HepG2 (cell line): Measurements from ENCODE around the gene NEK11. TPM values are rescaled to one million over a fixed set of nuclear protein-coding genes. Genes with fewer than 3 reads are reported as not detected.
"Not testable (repeated sequence)": the region's sequence is repeated elsewhere in the genome, so short reads cannot be mapped to it uniquely, and the experiment has no call there.

Source experiments
- ATAC-seq: fragments of 200-7000 bp; cut with Tn5 transposase; 3 replicates; pipeline ENCODE4 v1.9.1; 2020; ENCODE audit warnings: mild to moderate bottlenecking, moderate library complexity
- BruUV-seq: library from RNA; stranded (reverse); fragments of 400-500 nt; replicated peaks from 2 replicates; lab custom pipeline; 2021; lab: Mats Ljungman, UMichigan
- CTCF ChIA-PET: fragments of 300-600 bp; formaldehyde crosslinking; extraction: SDS; loops from one replicate; lab custom pipeline; 2021; ENCODE audit warnings: low total read pairs, inconsistent platforms, low intra/inter-chr PET ratio; lab: Yijun Ruan, JAX
- POLR2A ChIA-PET: fragments of 350-600 bp; sonication (Branson Sonifier 250); formaldehyde crosslinking; loops from one replicate; lab custom pipeline; 2020; ENCODE audit warnings: antibody characterized with exemption, inconsistent platforms; lab: Yijun Ruan, JAX
- DNase-seq: peaks from one replicate; pipeline ENCODE4 v3.0.0-alpha.2; 2015; ENCODE audit warnings: low spot score
- FAIRE-seq: peaks from 3 replicates; lab custom pipeline; 2011; peaks lifted over from hg19 to GRCh38; lab: Jason Lieb, UNC
- H2AFZ ChIP-seq: one replicate; pipeline ENCODE4 v1.6.1; 2011; ENCODE audit warnings: low read length, inconsistent platforms
- H3K27ac ChIP-seq: fragments of 300-600 bp; 3 replicates; pipeline ENCODE4 v1.8.0; 2011; ENCODE audit warnings: mixed run types, mild to moderate bottlenecking, mixed read lengths, low read length, inconsistent platforms; ENCODE audit not compliant: insufficient read depth; ENCODE audit errors: extremely low read length
- H3K27me3 ChIP-seq, 2 experiments: fragments of 200-600 bp in 1 of 2; 2 replicates in 1 of 2; 3 replicates in 1 of 2; pipeline versions ENCODE4 v1.6.0 to v1.8.0; 2011; ENCODE audit warnings: low read length in 2 of 2, mild to moderate bottlenecking in 2 of 2, moderate library complexity in 2 of 2, inconsistent platforms in 1 of 2; ENCODE audit not compliant: insufficient read depth in 2 of 2, control insufficient read depth in 1 of 2
- H3K36me3 ChIP-seq, 2 experiments: fragments of 200-600 bp in 1 of 2; replicated peaks in 1 of 2; 2 replicates in 1 of 2; 3 replicates in 1 of 2; pipeline versions ENCODE4 v1.5.1 to v1.8.0; 2011; ENCODE audit warnings: low read length in 2 of 2, inconsistent platforms in 1 of 2; ENCODE audit not compliant: insufficient read depth in 2 of 2, control insufficient read depth in 1 of 2
- H3K4me1 ChIP-seq: 2 replicates; pipeline ENCODE4 v1.5.1; 2012; ENCODE audit warnings: low read length, inconsistent platforms; ENCODE audit not compliant: insufficient read depth
- H3K4me2 ChIP-seq: 2 replicates; pipeline ENCODE4 v1.6.0; 2011; ENCODE audit warnings: low read depth, low read length, inconsistent platforms
- H3K4me3 ChIP-seq, 3 experiments: fragments of 200-600 bp in 1 of 3; sonication (generic), shearing (Covaris generic) in 1 of 3; replicated peaks in 1 of 3; 2 replicates each; pipeline ENCODE4 v1.5.1; 2011 to 2016; ENCODE audit warnings: low read length in 3 of 3, inconsistent platforms in 2 of 3, low read depth in 2 of 3, mild to moderate bottlenecking in 2 of 3, control low read depth in 1 of 3, mixed read lengths in 1 of 3; ENCODE audit not compliant: insufficient read depth in 1 of 3
- H3K79me2 ChIP-seq: one replicate; pipeline ENCODE4 v1.6.1; 2011; ENCODE audit warnings: low read length, inconsistent platforms; ENCODE audit not compliant: insufficient read depth
- H3K9ac ChIP-seq: 2 replicates; pipeline ENCODE4 v1.6.0; 2011; ENCODE audit warnings: mild to moderate bottlenecking, low read depth, low read length, inconsistent platforms; ENCODE audit not compliant: insufficient read depth
- H3K9me3 ChIP-seq: 2 replicates; pipeline ENCODE4 v1.5.1; 2012; ENCODE audit warnings: mild to moderate bottlenecking, low read length
- H4K20me1 ChIP-seq: 2 replicates; pipeline ENCODE4 v1.6.0; 2011; ENCODE audit warnings: inconsistent platforms, mild to moderate bottlenecking, low read length, moderate library complexity; ENCODE audit not compliant: insufficient read depth
- HOXD1 ChIP-seq: sonication (generic); formaldehyde crosslinking; IDR thresholded peaks from 2 replicates; pipeline ENCODE4 v1.5.0; 2020; ENCODE audit warnings: missing genetic modification reagents
- WGBS: methylation state at CpG from one replicate; pipeline ENCODE4 v1.1.6; 2017; ENCODE audit warnings: low lambda C conversion rate; 5-methylcytosine and 5-hydroxymethylcytosine counted together
- in situ Hi-C: cut with HindIII; loops from 2 replicates; pipeline ENCODE4 v1.10.0; 2017; ENCODE audit warnings: low pct_unique_long_range_greater_than_20kb; ENCODE audit not compliant: extremely low pct_ligation_motif_present
- intact Hi-C: fragments of 100-400 bp; cut with micrococcal nuclease; formaldehyde crosslinking; loops from one replicate; pipeline ENCODE4 v1.10.0; 2022; ENCODE audit not compliant: unreplicated experiment
- polyA plus RNA-seq, 8 experiments: library from polyadenylated mRNA; depleted of rRNA in 3 of 8; stranded (reverse) in 7 of 8; unstranded in 1 of 8; fragments of >200 nt; fragmentation: Illumina TruSeq in 4 of 8; extraction: Trizol in 4 of 8; gene quantifications; 2 replicates each; pipeline versions ENCODE4 v1.2.1 to v1.2.3, GENCODE V29; 2011 to 2016; ENCODE audit warnings: low read depth in 4 of 8, missing spikeins in 1 of 8, mixed read lengths in 1 of 8; ENCODE audit not compliant: insufficient read depth in 1 of 8
- total RNA-seq, 5 experiments: library from RNA; depleted of rRNA; stranded (reverse); fragments of >200 nt; fragmentation: Illumina TruSeq; extraction: Trizol; gene quantifications; 2 replicates each; pipeline ENCODE4 v1.2.3, GENCODE V29; 2016; ENCODE audit warnings: low read depth in 1 of 5

Gene NEK11
- total and polyA plus RNA-seq, 2 of the 13 experiments (the other 11 are each of a cell fraction or from before 2014, with no cell fraction given), result 0.95 to 2.2 TPM

- intact Hi-C loops, result loop anchor here (10.0 kb wide), 3 partner anchors 346 to 756 kb away; partner anchors contain the start of gene NUDT16
- no TSS peak for BruUV-seq
- CTCF ChIA-PET, result no interaction called here
These were observed 11.6 kb downstream of the NEK11 start for GRCh38 chr3:131038326-131038725.

GRCh38 chr3:131042271-131042985 is 15.8 kb downstream of the NEK11 start:
- H3K4me2 ChIP-seq, H3K4me3 ChIP-seq, CTCF ChIA-PET, H3K9me3 ChIP-seq, H3K27me3 ChIP-seq, FAIRE-seq, H3K27ac ChIP-seq, H3K79me2 ChIP-seq, BruUV-seq, H3K9ac ChIP-seq, DNase-seq, ATAC-seq, H4K20me1 ChIP-seq, H3K36me3 ChIP-seq, H3K4me1 ChIP-seq, intact Hi-C loops, H2AFZ ChIP-seq: not testable (repeated sequence)
- POLR2A ChIA-PET, result interaction anchor here (0.6 kb wide), 1 partner anchor 402 kb away, joined by 5 read pairs; no protein-coding TSS in a partner anchor
- WGBS, result 55% methylated on average over 5 of the region's 10 CpGs
- in situ Hi-C loops, result loop anchor here (25.0 kb wide), 2 partner anchors 445 to 970 kb away; no protein-coding TSS in a partner anchor

More at GRCh38 chr3:131038326-131038725, 11.6 kb downstream of the NEK11 start:
- H3K27ac ChIP-seq, result no peak overlapping the region
- in situ Hi-C loops, result loop anchor here (25.0 kb wide), 2 partner anchors 449 to 974 kb away; no protein-coding TSS in a partner anchor
- no peaks in the 10 kb centered on the region for H3K4me1 ChIP-seq
- no peak overlapping the region for H3K4me2 ChIP-seq
- DNase-seq, result no peak
- FAIRE-seq, result no peak
- no peaks in the 10 kb centered on the region for H3K79me2 ChIP-seq
- no peak for TF ChIP-seq HOXD1 (CRISPR knock-in tag)
- POLR2A ChIA-PET, result no interaction called here
- 86% methylated on average over 2 of the region's 2 CpGs for WGBS
- no peaks in the 10 kb centered on the region for H3K27me3 ChIP-seq
- ATAC-seq, result no peak
- H3K4me3 ChIP-seq, result no peak overlapping the region
- H2AFZ ChIP-seq, result no peak overlapping the region
- H3K36me3 ChIP-seq, result no peaks in the 10 kb centered on the region
- no peaks in the 10 kb centered on the region for H4K20me1 ChIP-seq
- no peaks in the 10 kb centered on the region for H3K9me3 ChIP-seq
- H3K9ac ChIP-seq, result no peak overlapping the region
